Stimulated activated CD4-positive, alpha-beta T cell treated with anti-CD3 and anti-CD28 coated beads, Interleukin-4, amount 100 ng/mL, for 24 hours (primary cell): ENCODE measurements around the gene KCNJ12.
"Not testable (repeated sequence)": the region's sequence is repeated elsewhere in the genome, so short reads cannot be mapped to it uniquely, and the experiment has no call there.

Experiments used
- DNase-seq: peaks from one replicate; pipeline ENCODE4 v3.0.0-alpha.2; 2020

KCNJ12 gene

GRCh38 chr17:21388066-21388465, 11.9 kb downstream of the KCNJ12 start:
- no peak for DNase-seq

- DNase-seq: no peak
Measured at GRCh38 chr17:21388944-21389343, 12.8 kb downstream of the KCNJ12 start.

GRCh38 chr17:21389394-21389793, 13.2 kb downstream of the KCNJ12 start:
- DNase-seq: no peak

GRCh38 chr17:21390294-21390693, 14.1 kb downstream of the KCNJ12 start:
- DNase-seq: no peak

- no peak for DNase-seq
Measured at GRCh38 chr17:21392266-21392665, 16.1 kb downstream of the KCNJ12 start.

GRCh38 chr17:21394265-21394664, 18.1 kb downstream of the KCNJ12 start:
- no peak for DNase-seq

- DNase-seq: no peak
Measured at GRCh38 chr17:21395764-21396163, 19.6 kb downstream of the KCNJ12 start.

- DNase-seq: no peak
Measured at GRCh38 chr17:21396237-21396636, 20.1 kb downstream of the KCNJ12 start.

- DNase-seq: no peak
Measured at GRCh38 chr17:21397341-21398190, 21.4 kb downstream of the KCNJ12 start.

- no peak for DNase-seq
Measured at GRCh38 chr17:21399474-21400186, 23.5 kb downstream of the KCNJ12 start.

- DNase-seq: not testable (repeated sequence)
Measured at GRCh38 chr17:21400187-21400569, 24.0 kb downstream of the KCNJ12 start.

GRCh38 chr17:21400816-21401593, 24.8 kb downstream of the KCNJ12 start:
- no peak for DNase-seq

GRCh38 chr17:21402166-21402571, 26.0 kb downstream of the KCNJ12 start:
- DNase-seq: not testable (repeated sequence)

- DNase-seq: not testable (repeated sequence)
Measured at GRCh38 chr17:21402926-21403325, 26.8 kb downstream of the KCNJ12 start.

- DNase-seq: not testable (repeated sequence)
Measured at GRCh38 chr17:21404106-21404505, 27.9 kb downstream of the KCNJ12 start.

GRCh38 chr17:21404539-21404938, 28.4 kb downstream of the KCNJ12 start:
- not testable (repeated sequence) for DNase-seq

GRCh38 chr17:21404956-21405731, 29.0 kb downstream of the KCNJ12 start:
- not testable (repeated sequence) for DNase-seq

GRCh38 chr17:21405904-21406400, 29.8 kb downstream of the KCNJ12 start:
- DNase-seq: not testable (repeated sequence)

- not testable (repeated sequence) for DNase-seq
Measured at GRCh38 chr17:21406616-21407404, 30.7 kb downstream of the KCNJ12 start.

- DNase-seq: not testable (repeated sequence)
Measured at GRCh38 chr17:21407752-21408151, 31.6 kb downstream of the KCNJ12 start.

- not testable (repeated sequence) for DNase-seq
Measured at GRCh38 chr17:21408224-21408623, 32.1 kb downstream of the KCNJ12 start.
